HepG2 (cell line): ENCODE data around the gene INHA. TPM values are rescaled to one million over a fixed set of nuclear protein-coding genes. Genes with fewer than 3 reads are reported as not detected.
A peak's percentile ranks its signal among the peaks of the same experiment; 100 is the strongest.

Source experiments
- ATAC-seq: fragments of 200-7000 bp; cut with Tn5 transposase; 3 replicates; pipeline ENCODE4 v1.9.1; 2020; ENCODE audit warnings: mild to moderate bottlenecking, moderate library complexity
- BruUV-seq: library from RNA; stranded (reverse); fragments of 400-500 nt; replicated peaks from 2 replicates; lab custom pipeline; 2021; lab: Mats Ljungman, UMichigan
- CTCF ChIA-PET: fragments of 300-600 bp; formaldehyde crosslinking; extraction: SDS; loops from one replicate; lab custom pipeline; 2021; ENCODE audit warnings: low total read pairs, inconsistent platforms, low intra/inter-chr PET ratio; lab: Yijun Ruan, JAX
- POLR2A ChIA-PET: fragments of 350-600 bp; sonication (Branson Sonifier 250); formaldehyde crosslinking; loops from one replicate; lab custom pipeline; 2020; ENCODE audit warnings: antibody characterized with exemption, inconsistent platforms; lab: Yijun Ruan, JAX
- DNase-seq: peaks from one replicate; pipeline ENCODE4 v3.0.0-alpha.2; 2015; ENCODE audit warnings: low spot score
- FAIRE-seq: peaks from 3 replicates; lab custom pipeline; 2011; peaks lifted over from hg19 to GRCh38; lab: Jason Lieb, UNC
- H2AFZ ChIP-seq: one replicate; pipeline ENCODE4 v1.6.1; 2011; ENCODE audit warnings: low read length, inconsistent platforms
- H3K27ac ChIP-seq: fragments of 300-600 bp; 3 replicates; pipeline ENCODE4 v1.8.0; 2011; ENCODE audit warnings: mixed run types, mild to moderate bottlenecking, mixed read lengths, low read length, inconsistent platforms; ENCODE audit not compliant: insufficient read depth; ENCODE audit errors: extremely low read length
- H3K27me3 ChIP-seq, 2 experiments: fragments of 200-600 bp in 1 of 2; 2 replicates in 1 of 2; 3 replicates in 1 of 2; pipeline versions ENCODE4 v1.6.0 to v1.8.0; 2011; ENCODE audit warnings: low read length in 2 of 2, mild to moderate bottlenecking in 2 of 2, moderate library complexity in 2 of 2, inconsistent platforms in 1 of 2; ENCODE audit not compliant: insufficient read depth in 2 of 2, control insufficient read depth in 1 of 2
- H3K36me3 ChIP-seq, 2 experiments: fragments of 200-600 bp in 1 of 2; replicated peaks in 1 of 2; 2 replicates in 1 of 2; 3 replicates in 1 of 2; pipeline versions ENCODE4 v1.5.1 to v1.8.0; 2011; ENCODE audit warnings: low read length in 2 of 2, inconsistent platforms in 1 of 2; ENCODE audit not compliant: insufficient read depth in 2 of 2, control insufficient read depth in 1 of 2
- H3K4me1 ChIP-seq: 2 replicates; pipeline ENCODE4 v1.5.1; 2012; ENCODE audit warnings: low read length, inconsistent platforms; ENCODE audit not compliant: insufficient read depth
- H3K4me2 ChIP-seq: 2 replicates; pipeline ENCODE4 v1.6.0; 2011; ENCODE audit warnings: low read depth, low read length, inconsistent platforms
- H3K4me3 ChIP-seq, 3 experiments: fragments of 200-600 bp in 1 of 3; sonication (generic), shearing (Covaris generic) in 1 of 3; replicated peaks in 1 of 3; 2 replicates each; pipeline ENCODE4 v1.5.1; 2011 to 2016; ENCODE audit warnings: low read length in 3 of 3, inconsistent platforms in 2 of 3, low read depth in 2 of 3, mild to moderate bottlenecking in 2 of 3, control low read depth in 1 of 3, mixed read lengths in 1 of 3; ENCODE audit not compliant: insufficient read depth in 1 of 3
- H3K79me2 ChIP-seq: one replicate; pipeline ENCODE4 v1.6.1; 2011; ENCODE audit warnings: low read length, inconsistent platforms; ENCODE audit not compliant: insufficient read depth
- H3K9ac ChIP-seq: 2 replicates; pipeline ENCODE4 v1.6.0; 2011; ENCODE audit warnings: mild to moderate bottlenecking, low read depth, low read length, inconsistent platforms; ENCODE audit not compliant: insufficient read depth
- H3K9me3 ChIP-seq: 2 replicates; pipeline ENCODE4 v1.5.1; 2012; ENCODE audit warnings: mild to moderate bottlenecking, low read length
- H4K20me1 ChIP-seq: 2 replicates; pipeline ENCODE4 v1.6.0; 2011; ENCODE audit warnings: inconsistent platforms, mild to moderate bottlenecking, low read length, moderate library complexity; ENCODE audit not compliant: insufficient read depth
- CC2D1A ChIP-seq: sonication (generic); formaldehyde crosslinking; IDR thresholded peaks from 2 replicates; pipeline ENCODE4 v1.8.1; 2023; ENCODE audit warnings: mild to moderate bottlenecking, missing genetic modification reagents
- FOXP1 ChIP-seq, 2 experiments: fragments of 450-650 bp in 1 of 2; IDR thresholded peaks; 2 replicates each; pipeline ENCODE4 v1.6.1; 2017 to 2018; ENCODE audit warnings: antibody characterized with exemption in 1 of 2
- JUND ChIP-seq: sonication (generic); formaldehyde crosslinking; IDR thresholded peaks from 2 replicates; pipeline ENCODE4 v1.8.0; 2022; ENCODE audit warnings: mild to moderate bottlenecking, missing genetic modification reagents
- NR3C1 ChIP-seq: sonication (generic); formaldehyde crosslinking; IDR thresholded peaks from 2 replicates; pipeline ENCODE4 v1.4.0; 2020; ENCODE audit warnings: missing genetic modification reagents
- NRL ChIP-seq: sonication (generic); formaldehyde crosslinking; IDR thresholded peaks from 2 replicates; pipeline ENCODE4 v1.5.0; 2020; ENCODE audit warnings: missing genetic modification reagents, mild to moderate bottlenecking, moderate library complexity, borderline replicate concordance
- RBFOX2 ChIP-seq: fragments of 200-400 bp; formaldehyde crosslinking; IDR thresholded peaks from 2 replicates; pipeline ENCODE4 v1.6.1; 2017; ENCODE audit warnings: low read depth, mild to moderate bottlenecking, low read length
- SNAPC2 ChIP-seq: sonication (generic); formaldehyde crosslinking; IDR thresholded peaks from 2 replicates; pipeline ENCODE4 v1.8.1; 2022; ENCODE audit warnings: mild to moderate bottlenecking, missing genetic modification reagents
- ZNF30 ChIP-seq: sonication (generic); formaldehyde crosslinking; IDR thresholded peaks from 2 replicates; pipeline ENCODE4 v1.5.0; 2020; ENCODE audit warnings: mild to moderate bottlenecking, missing genetic modification reagents
- ZNF451 ChIP-seq: sonication (generic); formaldehyde crosslinking; IDR thresholded peaks from 2 replicates; pipeline ENCODE4 v1.5.0; 2020; ENCODE audit warnings: mild to moderate bottlenecking, missing genetic modification reagents
- ZNF501 ChIP-seq: sonication (generic); formaldehyde crosslinking; IDR thresholded peaks from 2 replicates; pipeline ENCODE4 v1.5.1; 2020; ENCODE audit warnings: mild to moderate bottlenecking, moderate library complexity, missing genetic modification reagents
- ZNF687 ChIP-seq: sonication (generic); formaldehyde crosslinking; IDR thresholded peaks from 2 replicates; pipeline ENCODE4 v1.5.1; 2020; ENCODE audit warnings: mild to moderate bottlenecking, missing genetic modification reagents, moderate library complexity
- ZXDC ChIP-seq: sonication (generic); formaldehyde crosslinking; IDR thresholded peaks from 2 replicates; pipeline ENCODE4 v1.5.0; 2020; ENCODE audit warnings: mild to moderate bottlenecking, missing genetic modification reagents
- WGBS: methylation state at CpG from one replicate; pipeline ENCODE4 v1.1.6; 2017; ENCODE audit warnings: low lambda C conversion rate; 5-methylcytosine and 5-hydroxymethylcytosine counted together
- in situ Hi-C: cut with HindIII; loops from 2 replicates; pipeline ENCODE4 v1.10.0; 2017; ENCODE audit warnings: low pct_unique_long_range_greater_than_20kb; ENCODE audit not compliant: extremely low pct_ligation_motif_present
- intact Hi-C: fragments of 100-400 bp; cut with micrococcal nuclease; formaldehyde crosslinking; loops from one replicate; pipeline ENCODE4 v1.10.0; 2022; ENCODE audit not compliant: unreplicated experiment
- polyA plus RNA-seq, 8 experiments: library from polyadenylated mRNA; depleted of rRNA in 3 of 8; stranded (reverse) in 7 of 8; unstranded in 1 of 8; fragments of >200 nt; fragmentation: Illumina TruSeq in 4 of 8; extraction: Trizol in 4 of 8; gene quantifications; 2 replicates each; pipeline versions ENCODE4 v1.2.1 to v1.2.3, GENCODE V29; 2011 to 2016; ENCODE audit warnings: low read depth in 4 of 8, missing spikeins in 1 of 8, mixed read lengths in 1 of 8; ENCODE audit not compliant: insufficient read depth in 1 of 8
- total RNA-seq, 5 experiments: library from RNA; depleted of rRNA; stranded (reverse); fragments of >200 nt; fragmentation: Illumina TruSeq; extraction: Trizol; gene quantifications; 2 replicates each; pipeline ENCODE4 v1.2.3, GENCODE V29; 2016; ENCODE audit warnings: low read depth in 1 of 5
- TF ChIP-seq, protein P1 (sequence below): sonication (generic); formaldehyde crosslinking; IDR thresholded peaks from 2 replicates; pipeline ENCODE4 v1.4.0; 2020; ENCODE audit warnings: missing genetic modification reagents, borderline replicate concordance

INHA gene
- total and polyA plus RNA-seq, 2 of the 13 experiments (the other 11 are each of a cell fraction or from before 2014, with no cell fraction given): 4.1 to 15.2 TPM

DNA sequence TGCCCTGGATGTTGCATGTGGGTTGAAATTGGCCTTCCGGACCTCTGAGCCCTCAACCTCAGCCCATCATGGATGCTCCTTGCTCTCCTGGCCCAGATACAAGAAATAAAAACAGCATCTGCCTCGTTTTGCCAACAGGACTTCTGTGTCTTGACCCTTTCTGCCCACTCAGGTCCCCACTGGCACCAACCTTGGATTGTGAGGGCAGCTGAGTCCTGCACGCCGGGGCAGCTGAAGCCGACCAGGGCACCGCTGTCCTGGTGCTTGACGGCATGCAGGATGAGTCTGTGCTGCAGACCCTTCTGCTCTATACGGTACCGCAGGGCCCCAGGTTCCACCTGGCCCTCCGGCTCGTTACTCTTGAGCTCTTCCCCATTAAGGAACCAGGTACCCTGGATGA is 5.5 kb upstream of the INHA start:
- peaks cover 20 to 50% of the 10 kb centered on the region in 2 experiments for H3K36me3 ChIP-seq
- CTCF ChIA-PET: interaction anchor here (1.3 kb wide), 1 partner anchor 25 kb away, joined by 4 read pairs; no protein-coding TSS in a partner anchor
- H3K4me1 ChIP-seq: peaks cover 46% of the 10 kb centered on the region
- TF ChIP-seq NRL (CRISPR knock-in tag) (0 out of 2 replicates have a peak, but pooled peaks have one; percentile 19), ZNF687 (CRISPR knock-in tag) (peak; percentile 1; the same call in 1 of the 2 replicates), ZXDC (CRISPR knock-in tag) (no peak), ZNF451 (no peak), ZNF501 (CRISPR knock-in tag) (no peak), CC2D1A (CRISPR knock-in tag) (no peak), SNAPC2 (CRISPR knock-in tag) (no peak), NR3C1 (CRISPR knock-in tag) (no peak), JUND (CRISPR knock-in tag) (no peak), RBFOX2 (0 out of 2 replicates have a peak, but pooled peaks have one; percentile 17), ZNF30 (no peak), FOXP1 (IDR thresholded peaks at IDR 0.05) (no peak), FOXP1 (CRISPR knock-in tag; IDR thresholded peaks at IDR 0.05) (no peak)
- TF ChIP-seq, protein P1, sequence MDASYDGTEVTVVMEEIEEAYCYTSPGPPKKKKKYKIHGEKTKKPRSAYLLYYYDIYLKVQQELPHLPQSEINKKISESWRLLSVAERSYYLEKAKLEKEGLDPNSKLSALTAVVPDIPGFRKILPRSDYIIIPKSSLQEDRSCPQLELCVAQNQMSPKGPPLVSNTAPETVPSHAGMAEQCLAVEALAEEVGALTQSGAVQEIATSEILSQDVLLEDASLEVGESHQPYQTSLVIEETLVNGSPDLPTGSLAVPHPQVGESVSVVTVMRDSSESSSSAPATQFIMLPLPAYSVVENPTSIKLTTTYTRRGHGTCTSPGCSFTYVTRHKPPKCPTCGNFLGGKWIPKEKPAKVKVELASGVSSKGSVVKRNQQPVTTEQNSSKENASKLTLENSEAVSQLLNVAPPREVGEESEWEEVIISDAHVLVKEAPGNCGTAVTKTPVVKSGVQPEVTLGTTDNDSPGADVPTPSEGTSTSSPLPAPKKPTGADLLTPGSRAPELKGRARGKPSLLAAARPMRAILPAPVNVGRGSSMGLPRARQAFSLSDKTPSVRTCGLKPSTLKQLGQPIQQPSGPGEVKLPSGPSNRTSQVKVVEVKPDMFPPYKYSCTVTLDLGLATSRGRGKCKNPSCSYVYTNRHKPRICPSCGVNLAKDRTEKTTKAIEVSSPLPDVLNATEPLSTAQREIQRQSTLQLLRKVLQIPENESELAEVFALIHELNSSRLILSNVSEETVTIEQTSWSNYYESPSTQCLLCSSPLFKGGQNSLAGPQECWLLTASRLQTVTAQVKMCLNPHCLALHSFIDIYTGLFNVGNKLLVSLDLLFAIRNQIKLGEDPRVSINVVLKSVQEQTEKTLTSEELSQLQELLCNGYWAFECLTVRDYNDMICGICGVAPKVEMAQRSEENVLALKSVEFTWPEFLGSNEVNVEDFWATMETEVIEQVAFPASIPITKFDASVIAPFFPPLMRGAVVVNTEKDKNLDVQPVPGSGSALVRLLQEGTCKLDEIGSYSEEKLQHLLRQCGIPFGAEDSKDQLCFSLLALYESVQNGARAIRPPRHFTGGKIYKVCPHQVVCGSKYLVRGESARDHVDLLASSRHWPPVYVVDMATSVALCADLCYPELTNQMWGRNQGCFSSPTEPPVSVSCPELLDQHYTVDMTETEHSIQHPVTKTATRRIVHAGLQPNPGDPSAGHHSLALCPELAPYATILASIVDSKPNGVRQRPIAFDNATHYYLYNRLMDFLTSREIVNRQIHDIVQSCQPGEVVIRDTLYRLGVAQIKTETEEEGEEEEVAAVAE (CRISPR knock-in tag): no peak
- TF ChIP-seq, all 625 proteins: peak for 3
- no TSS peak for BruUV-seq
- Histone ChIP-seq H2AFZ (no peak overlapping the region), H3K4me2 (no peak overlapping the region), H3K9me3 (no peaks in the 10 kb centered on the region), H3K27ac (no peak overlapping the region), H3K27me3 (no peaks in the 10 kb centered on the region), H3K4me3 (no peak overlapping the region), H3K79me2 (peaks cover 21% of the 10 kb centered on the region), H3K9ac (no peak overlapping the region), H4K20me1 (no peaks in the 10 kb centered on the region)
- POLR2A ChIA-PET: interaction anchor here (1.0 to 2.6 kb wide), 5 partner anchors 10 to 31 kb away, joined by 3 to 20 read pairs (median 4); partner anchors contain the start of genes CHPF, STK11IP and TMEM198
- intact Hi-C loops (no loop called here), in situ Hi-C loops (no loop called here)
- FAIRE-seq (no peak), DNase-seq (no peak), ATAC-seq (no peak)
- WGBS: 95% methylated on average over 11 of the region's 11 CpGs
